Liver (tissue), 3 donors: ENCODE data around the gene ARL2.

Source experiments
- ATF3 ChIP-seq: IDR thresholded peaks from 2 replicates; pipeline ENCODE4 v1.6.1; 2016; ENCODE audit warnings: antibody characterized with exemption
- CTCF ChIP-seq: fragments of 150-350 bp; IDR thresholded peaks from 2 replicates; pipeline ENCODE4 v1.5.1; 2017; ENCODE audit warnings: improper control_type of control experiment, low read depth, low read length; ENCODE audit not compliant: missing input control
- SP1 ChIP-seq: IDR thresholded peaks from 2 replicates; pipeline ENCODE4 v1.6.1; 2018; ENCODE audit warnings: antibody characterized with exemption, mild to moderate bottlenecking
- TAF1 ChIP-seq: conservative IDR thresholded peaks from 2 replicates; pipeline ENCODE4 v1.6.1; 2016; ENCODE audit warnings: antibody characterized with exemption, mild to moderate bottlenecking
- donor health status: healthy.
- donor health status: healthy.

DNA sequence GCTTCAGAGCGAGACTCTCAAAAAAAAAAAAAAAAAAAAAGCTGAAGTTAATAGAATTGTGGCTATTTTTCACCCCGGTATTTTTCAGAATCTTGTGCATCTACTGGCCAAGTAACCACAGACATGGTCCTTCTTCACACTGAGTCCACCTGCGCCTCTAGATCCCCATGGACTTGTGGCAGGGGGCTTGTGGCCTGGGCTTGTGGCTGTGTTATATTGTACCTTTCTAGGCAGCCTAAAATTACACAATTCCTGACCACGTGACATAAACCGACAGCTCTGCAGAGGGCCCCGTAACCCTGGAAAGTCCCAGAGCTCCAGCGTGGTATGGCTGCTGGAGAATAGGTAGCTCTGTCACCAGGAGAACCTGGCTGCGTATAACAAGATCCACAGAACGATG, 55.3 kb downstream of the ARL2 start:
- no peak for TF ChIP-seq TAF1
- no peak for TF ChIP-seq SP1
- no peak for TF ChIP-seq CTCF
- TF ChIP-seq ATF3, result no peak
